WI38 (cell line): Measurements from ENCODE around the gene YES1.
"Not testable (repeated sequence)": the region's sequence is repeated elsewhere in the genome, so short reads cannot be mapped to it uniquely, and the experiment has no call there.

Source experiments
- H3K4me3 ChIP-seq: 2 replicates; pipeline ENCODE4 v1.5.1; 2011; ENCODE audit warnings: low read depth, mild to moderate bottlenecking, control low read depth, low read length
- CTCF ChIP-seq: IDR thresholded peaks from 2 replicates; pipeline ENCODE4 v1.5.1; 2012; ENCODE audit warnings: low read depth, mild to moderate bottlenecking, control low read depth, low read length

Gene YES1

DNA sequence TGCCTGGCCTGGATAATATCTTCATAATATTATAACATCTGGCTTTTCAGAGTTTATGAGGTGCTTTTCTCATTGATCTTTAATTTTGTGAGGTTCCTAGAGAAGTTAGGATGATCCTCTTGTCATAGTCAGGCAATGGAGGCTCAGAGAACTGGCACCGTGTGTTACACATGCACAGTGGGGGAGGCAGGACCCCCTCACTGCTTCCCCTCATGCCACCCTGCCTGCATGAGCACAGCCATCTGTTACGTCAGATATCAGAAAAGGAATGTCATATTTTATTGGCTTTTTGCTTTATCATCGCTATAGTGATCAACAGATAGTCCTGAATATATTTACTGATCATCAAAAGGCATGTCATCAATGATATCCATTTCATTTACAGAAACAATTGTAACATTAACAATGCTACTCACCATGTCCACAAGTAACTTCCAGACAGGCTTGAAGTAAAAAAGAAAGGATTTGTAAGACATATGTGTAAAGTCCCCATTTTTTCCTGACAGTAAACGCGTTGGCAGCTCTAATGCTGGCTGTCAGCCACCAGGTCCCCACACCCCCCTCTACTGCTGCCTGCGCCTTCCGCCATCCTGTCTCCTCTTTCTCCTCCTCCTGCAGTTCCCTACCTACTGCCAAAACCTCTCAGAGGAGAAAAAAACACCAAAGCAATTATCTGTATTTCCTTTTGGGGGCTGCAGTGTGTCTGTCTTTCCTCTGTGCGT lies 118.4 kb downstream of the YES1 start:
- H3K4me3 ChIP-seq, result no peak overlapping the region
- TF ChIP-seq CTCF, result no peak

DNA sequence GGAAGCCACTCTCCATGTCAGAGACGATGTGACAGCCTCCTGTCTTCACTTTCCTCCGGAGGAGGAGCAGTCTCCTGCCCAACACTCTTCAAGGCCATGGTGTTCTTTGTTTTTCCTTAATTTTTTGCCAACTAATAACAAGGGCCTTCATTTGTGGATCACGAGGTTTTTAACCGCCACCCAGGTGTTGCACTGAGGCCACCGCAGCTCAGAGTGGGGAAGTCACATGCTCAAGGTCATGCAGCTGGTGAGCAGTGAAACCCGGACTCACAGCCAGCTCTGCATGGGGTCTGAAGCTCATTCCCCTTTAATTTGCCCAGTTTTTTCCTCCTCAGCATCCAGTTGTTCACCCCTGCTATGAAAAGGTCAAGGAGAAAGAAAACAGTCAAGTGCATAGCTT lies 119.2 kb downstream of the YES1 start:
- TF ChIP-seq CTCF, result no peak
- H3K4me3 ChIP-seq, result no peak overlapping the region

- H3K4me3 ChIP-seq, result no peak overlapping the region
- no peak for TF ChIP-seq CTCF
Measured at GRCh38 chr18:688323-688722, 123.7 kb downstream of the YES1 start.

GRCh38 chr18:686339-687111 lies 125.5 kb downstream of the YES1 start:
- no peak overlapping the region for H3K4me3 ChIP-seq
- no peak for TF ChIP-seq CTCF

- no peak for TF ChIP-seq CTCF
- no peak overlapping the region for H3K4me3 ChIP-seq
Measured at GRCh38 chr18:685438-685837, 126.6 kb downstream of the YES1 start.

DNA sequence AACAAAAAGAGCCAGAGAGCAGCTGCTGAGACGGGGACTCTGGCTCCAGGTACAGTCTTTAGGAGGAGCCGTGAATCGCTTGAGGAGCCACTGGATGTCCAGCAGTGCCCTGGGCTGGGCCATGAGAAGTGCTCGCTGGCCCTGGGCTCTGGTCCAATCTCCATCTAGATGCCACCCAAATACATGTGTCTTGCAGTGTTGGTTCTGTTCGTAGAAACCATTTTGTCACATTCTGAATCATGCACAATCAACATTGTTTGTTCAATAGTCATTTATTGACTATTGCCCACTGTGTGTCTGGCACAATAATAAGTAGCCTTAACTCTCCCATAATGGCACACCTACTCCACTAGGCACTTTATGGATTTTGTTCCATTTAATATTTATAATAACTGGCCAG lies 128.5 kb downstream of the YES1 start:
- H3K4me3 ChIP-seq, result no peak overlapping the region
- TF ChIP-seq CTCF, result no peak

DNA sequence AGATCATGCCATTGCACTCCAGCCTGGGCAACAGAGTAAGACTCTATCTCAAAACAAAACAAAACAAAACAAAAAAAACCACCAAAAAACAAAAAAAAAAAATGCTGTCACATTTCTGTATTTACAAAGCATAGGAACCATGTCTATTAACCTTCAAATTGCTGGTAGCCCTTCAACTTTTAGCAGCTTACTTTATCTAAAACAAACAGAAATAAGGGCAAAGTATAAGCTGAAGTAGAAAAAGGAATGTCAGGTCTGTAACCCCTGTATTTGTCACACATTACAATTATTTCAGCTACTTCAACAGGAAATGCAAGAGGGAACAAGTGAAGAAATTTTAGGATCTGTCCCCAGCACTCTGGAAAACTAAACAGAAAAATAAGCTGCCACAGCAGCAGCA lies 129.2 kb downstream of the YES1 start:
- no peak for TF ChIP-seq CTCF
- H3K4me3 ChIP-seq, result no peak overlapping the region

GRCh38 chr18:682416-682815 lies 129.6 kb downstream of the YES1 start:
- H3K4me3 ChIP-seq, result not testable (repeated sequence)
